Activated T-helper 1 cell treated with anti-CD3 and anti-CD28 coated beads, Interleukin-12 subunit alpha, Interleukin-12 subunit beta, Interleukin-2, Interleukin-4 antibody, amounts not matched to agents 30 ng/mL and 10 ng/mL and 1 ng/mL, durations not matched to agents 14 hours and 24 hours and 36 hours (primary cell): ENCODE data around the gene WDR19. TPM values are rescaled to one million over a fixed set of nuclear protein-coding genes. Genes with fewer than 3 reads are reported as not detected.
"Not testable (repeated sequence)": the region's sequence is repeated elsewhere in the genome, so short reads cannot be mapped to it uniquely, and the experiment has no call there.

Experiments
- DNase-seq: peaks from one replicate; pipeline ENCODE4 v3.0.0; 2021; ENCODE audit warnings: low spot score
- H3K27ac Mint-ChIP-seq: one replicate; pipeline ENCODE4 v1.8.0; 2021; ENCODE audit warnings: mild to moderate bottlenecking, mixed read lengths
- H3K27me3 Mint-ChIP-seq: one replicate; pipeline ENCODE4 v1.8.0; 2022; ENCODE audit warnings: mild to moderate bottlenecking, moderate library complexity, mixed read lengths; ENCODE audit not compliant: insufficient read depth
- H3K36me3 Mint-ChIP-seq: one replicate; pipeline ENCODE4 v1.8.0; 2021; ENCODE audit warnings: low read depth, mixed read lengths
- H3K4me1 Mint-ChIP-seq: one replicate; pipeline ENCODE4 v1.8.0; 2021; ENCODE audit warnings: low read depth, mixed read lengths
- H3K4me3 Mint-ChIP-seq: one replicate; pipeline ENCODE4 v1.8.0; 2021; ENCODE audit warnings: mild to moderate bottlenecking, moderate library complexity, mixed read lengths
- H3K9me3 Mint-ChIP-seq: one replicate; pipeline ENCODE4 v1.8.0; 2021; ENCODE audit warnings: mixed read lengths
- intact Hi-C: fragments of 100-400 bp; cut with micrococcal nuclease; formaldehyde crosslinking; loops from one replicate; pipeline ENCODE4 v1.15.1; 2024
- total RNA-seq: library from RNA; stranded (reverse); gene quantifications from 2 replicates; pipeline ENCODE4 v1.2.3, GENCODE V29; 2022

Gene WDR19
- total RNA-seq: 12.6 and 13.7 TPM in 2 replicates

DNA sequence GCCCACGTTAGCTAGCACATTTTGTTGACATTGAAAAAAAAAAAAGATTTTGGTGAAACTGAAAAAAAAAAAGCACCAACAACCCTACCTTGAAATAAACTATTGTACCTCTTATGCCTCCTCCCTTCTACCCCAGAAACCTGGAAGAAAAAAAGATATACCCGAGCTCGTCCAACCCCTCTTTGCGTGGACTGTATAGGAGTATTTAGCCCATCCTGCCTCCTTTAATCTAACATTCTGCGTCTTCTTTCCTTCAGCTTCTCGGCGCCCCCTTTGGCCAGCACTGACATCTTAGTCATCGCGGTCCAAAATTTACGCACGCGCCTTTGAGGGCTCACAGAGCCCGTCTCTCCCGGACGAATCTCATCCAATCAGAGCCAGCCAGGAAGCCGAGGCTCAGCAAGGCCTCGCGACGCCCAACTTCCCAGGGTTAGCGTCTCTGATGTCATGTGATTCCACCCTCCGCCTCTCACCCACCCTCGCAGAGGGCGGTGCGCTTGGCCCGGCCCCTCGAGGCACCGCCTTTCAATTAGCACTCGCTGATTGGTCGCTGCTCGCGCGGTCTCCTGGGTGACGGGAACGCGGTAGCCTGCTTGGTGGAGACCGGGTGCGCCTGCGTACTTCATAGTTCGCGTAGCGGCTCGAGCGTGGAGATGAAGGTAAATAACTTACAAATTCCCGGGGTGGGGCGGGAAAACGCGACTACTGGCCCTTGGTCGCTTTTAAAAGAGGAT lies at the start of gene WDR19:
Gene WDR19 (plus strand): TSS at position 625 of the 734 bp plus-strand sequence. CDS start 29 bp downstream, at position 654.
- intact Hi-C loops: loop anchor here (1.0 to 5.0 kb wide), 12 partner anchors 138 to 1495 kb away; partner anchors contain the start of genes LIAS, PDS5A, RELL1 and RFC1
- H3K36me3 Mint-ChIP-seq: no peaks in the 10 kb centered on the region
- no peaks in the 10 kb centered on the region for H3K9me3 Mint-ChIP-seq
- no peaks in the 10 kb centered on the region for H3K4me1 Mint-ChIP-seq
- H3K27me3 Mint-ChIP-seq: peaks cover 15% of the 10 kb centered on the region
- no peak within 1 kb of the TSS for H3K4me3 Mint-ChIP-seq
- H3K27ac Mint-ChIP-seq: no peak within 1 kb of the TSS
- DNase-seq: peak; percentile 98

DNA sequence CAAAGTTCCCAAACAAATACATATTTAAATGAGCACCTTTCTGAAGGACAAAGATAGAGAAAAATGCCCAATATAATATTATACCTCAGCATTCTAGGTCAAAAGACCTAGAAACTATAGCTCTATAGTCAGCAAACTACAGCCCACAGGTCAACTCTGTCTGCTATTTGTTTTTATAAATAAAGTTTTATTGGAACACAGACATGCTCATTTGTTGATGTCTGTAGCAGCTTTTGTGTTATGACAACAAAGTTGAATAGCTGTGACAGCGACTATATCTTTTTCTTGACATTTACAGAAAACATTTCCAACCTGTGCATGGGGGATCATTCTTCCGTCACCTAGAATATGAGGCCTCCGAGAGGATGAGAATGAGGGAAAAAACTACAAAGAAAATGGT lies 48.7 kb upstream of the WDR19 start:
- Mint-ChIP-seq H3K27me3 (no peaks in the 10 kb centered on the region), H3K36me3 (peaks cover 26% of the 10 kb centered on the region), H3K27ac (no peak overlapping the region), H3K9me3 (no peaks in the 10 kb centered on the region), H3K4me1 (peaks cover 19% of the 10 kb centered on the region), H3K4me3 (no peak overlapping the region)
- intact Hi-C loops: loop anchor here (2.0 kb wide), 2 partner anchors 103 to 149 kb away; no protein-coding TSS in a partner anchor
- no peak for DNase-seq

DNA sequence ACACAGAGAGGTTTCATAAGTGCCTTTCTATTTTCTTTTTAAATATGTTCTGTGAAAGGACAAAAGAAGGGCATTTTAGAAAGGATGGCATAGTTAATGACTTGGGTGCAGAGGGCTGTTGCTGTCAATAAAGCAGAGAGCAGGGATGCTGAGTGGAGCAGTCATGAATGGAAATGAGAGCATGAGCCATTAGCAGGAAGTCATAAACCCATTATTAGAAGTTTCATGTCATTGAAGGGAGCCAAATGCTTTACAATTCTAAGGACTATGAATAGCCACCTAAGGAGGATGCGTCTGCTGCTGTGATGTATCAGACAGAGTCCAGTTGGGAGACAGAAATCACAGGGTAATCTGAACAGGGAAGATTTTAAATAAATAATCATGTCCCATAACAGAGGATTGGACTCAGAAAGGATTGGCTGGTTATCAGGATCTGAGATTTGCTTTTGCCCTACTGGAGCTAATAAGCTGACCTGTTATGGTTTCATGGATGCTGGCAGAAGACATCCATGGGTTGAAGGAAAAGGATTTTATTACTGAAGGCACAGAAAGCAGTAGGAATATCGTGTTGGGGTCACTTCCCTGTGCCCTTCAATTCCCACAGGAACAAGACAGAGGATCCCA lies 47.5 kb upstream of the WDR19 start:
- DNase-seq: no peak
- peaks cover 23% of the 10 kb centered on the region for H3K36me3 Mint-ChIP-seq
- H3K9me3 Mint-ChIP-seq: no peaks in the 10 kb centered on the region
- H3K27ac Mint-ChIP-seq: no peak overlapping the region
- H3K27me3 Mint-ChIP-seq: no peaks in the 10 kb centered on the region
- H3K4me3 Mint-ChIP-seq: no peak overlapping the region
- H3K4me1 Mint-ChIP-seq: peaks cover 19% of the 10 kb centered on the region
- intact Hi-C loops: loop anchor here (1.0 to 2.0 kb wide), 8 partner anchors 90 to 375 kb away; partner anchors contain the start of genes TLR1 and TLR6

DNA sequence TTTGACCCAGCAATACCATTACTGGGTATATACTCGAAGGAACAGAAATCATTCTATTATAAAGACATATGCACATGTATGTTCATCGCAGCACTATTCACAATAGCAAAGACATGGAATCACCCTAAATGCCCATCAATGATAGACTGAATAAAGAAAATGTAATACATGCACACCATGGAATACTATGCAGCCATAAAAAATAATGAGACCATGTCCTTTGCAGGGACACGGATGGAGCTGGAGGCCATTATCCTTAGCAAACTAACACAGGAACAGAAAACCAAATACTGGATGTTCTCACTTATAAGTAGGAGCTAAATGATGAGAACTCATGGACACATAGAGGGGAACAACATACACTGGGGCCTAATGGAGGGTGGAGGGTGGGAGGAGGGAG lies 44.1 kb upstream of the WDR19 start:
- H3K4me3 Mint-ChIP-seq, H3K27ac Mint-ChIP-seq, H3K9me3 Mint-ChIP-seq, intact Hi-C loops, DNase-seq, H3K27me3 Mint-ChIP-seq: not testable (repeated sequence)
- peaks cover 19% of the 10 kb centered on the region for H3K36me3 Mint-ChIP-seq
- peaks cover 19% of the 10 kb centered on the region for H3K4me1 Mint-ChIP-seq

DNA sequence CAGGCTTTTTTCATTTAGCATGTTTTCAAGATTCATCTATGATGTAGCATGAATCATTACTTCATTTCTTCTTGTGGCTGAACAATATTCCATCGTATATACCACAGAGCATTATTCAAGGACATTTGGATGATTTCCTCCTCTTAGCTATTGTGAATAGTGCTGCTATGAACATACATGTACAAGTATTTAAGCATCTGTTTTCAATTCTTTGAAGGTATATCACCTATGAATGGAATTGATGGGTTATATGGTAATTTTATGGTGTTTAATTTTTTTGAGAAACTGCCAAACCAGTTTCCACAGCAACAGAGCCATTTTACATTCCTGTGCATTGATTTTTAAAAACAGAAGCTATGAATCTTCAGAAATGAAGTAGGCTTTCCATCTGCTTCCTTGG lies 36.1 kb upstream of the WDR19 start:
- H3K27ac Mint-ChIP-seq: no peak overlapping the region
- intact Hi-C loops: no loop called here
- H3K4me3 Mint-ChIP-seq: no peak overlapping the region
- H3K4me1 Mint-ChIP-seq: peaks cover 6% of the 10 kb centered on the region
- H3K36me3 Mint-ChIP-seq: peaks cover 1% of the 10 kb centered on the region
- no peaks in the 10 kb centered on the region for H3K27me3 Mint-ChIP-seq
- H3K9me3 Mint-ChIP-seq: no peaks in the 10 kb centered on the region
- no peak for DNase-seq

DNA sequence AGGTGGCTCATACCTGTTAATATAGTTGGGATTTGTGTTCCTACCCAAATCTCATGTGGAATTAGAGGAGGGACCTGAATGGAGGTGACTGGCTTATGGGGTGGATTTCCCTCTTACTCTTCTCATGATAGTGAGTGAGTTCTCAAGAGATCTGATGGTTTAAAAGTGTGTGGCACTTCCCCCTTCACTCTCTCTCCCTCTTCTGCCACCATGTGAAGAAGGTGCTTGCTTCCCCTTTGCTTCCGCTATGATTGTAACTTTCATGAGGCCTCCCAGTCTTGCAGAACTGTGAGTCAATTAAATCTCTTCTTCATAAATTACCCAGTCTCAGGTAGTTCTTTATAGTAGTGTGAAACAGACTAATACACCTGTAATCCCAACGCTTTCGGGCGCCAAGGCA lies 28.3 kb upstream of the WDR19 start:
- DNase-seq: no peak
- intact Hi-C loops: no loop called here

DNA sequence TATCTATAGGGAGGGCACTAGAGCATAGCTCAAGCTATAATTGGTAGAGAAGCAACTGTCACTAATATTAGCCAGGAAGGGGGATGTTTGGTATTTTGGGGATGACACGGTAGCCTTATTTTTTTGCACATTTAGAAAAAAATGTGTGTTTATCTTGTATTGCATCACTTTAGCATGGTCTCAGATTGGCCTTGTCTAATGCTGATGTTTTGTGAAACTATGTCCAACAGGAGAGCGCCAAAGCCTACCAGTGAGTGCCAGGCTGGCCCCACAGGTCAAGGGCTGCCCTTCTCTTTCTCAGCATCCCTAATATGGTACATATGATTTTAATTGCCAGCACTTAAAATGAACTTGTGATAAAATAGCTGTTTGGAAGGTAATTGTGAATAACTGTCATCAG lies 24.8 kb upstream of the WDR19 start:
- DNase-seq: no peak
- Mint-ChIP-seq H3K4me3 (no peak overlapping the region), H3K27me3 (no peaks in the 10 kb centered on the region), H3K4me1 (no peaks in the 10 kb centered on the region), H3K36me3 (no peaks in the 10 kb centered on the region), H3K27ac (no peak overlapping the region), H3K9me3 (no peaks in the 10 kb centered on the region)
- intact Hi-C loops: no loop called here

More for the DNA sequence above, 28.3 kb upstream of the WDR19 start:
- Mint-ChIP-seq H3K27ac (no peak overlapping the region), H3K36me3 (no peaks in the 10 kb centered on the region), H3K27me3 (no peaks in the 10 kb centered on the region), H3K4me3 (no peak overlapping the region), H3K9me3 (no peaks in the 10 kb centered on the region), H3K4me1 (peaks cover 7% of the 10 kb centered on the region)

DNA sequence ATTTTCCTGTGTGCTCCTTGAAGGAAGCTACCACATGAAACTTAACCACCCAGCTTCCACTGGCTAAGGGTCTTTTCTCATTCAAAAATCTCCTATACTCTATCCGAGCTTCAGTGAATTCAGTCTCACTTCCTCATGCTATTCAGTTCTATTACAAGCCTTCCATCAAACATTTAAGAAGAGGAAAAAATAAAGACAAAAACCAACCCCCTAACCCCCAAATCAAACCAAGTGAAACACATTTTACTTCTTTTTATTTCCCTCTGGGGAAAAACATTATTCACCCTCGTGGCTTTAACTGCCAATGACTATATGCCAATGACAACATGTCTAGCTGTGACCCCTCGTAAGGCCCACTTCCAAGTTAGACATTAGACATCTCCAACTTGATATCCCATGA lies 16.2 kb upstream of the WDR19 start:
- no peak overlapping the region for H3K27ac Mint-ChIP-seq
- no peak for DNase-seq
- intact Hi-C loops: no loop called here
- H3K4me1 Mint-ChIP-seq: no peaks in the 10 kb centered on the region
- no peaks in the 10 kb centered on the region for H3K36me3 Mint-ChIP-seq
- H3K4me3 Mint-ChIP-seq: no peak overlapping the region
- peaks cover 4% of the 10 kb centered on the region for H3K9me3 Mint-ChIP-seq
- H3K27me3 Mint-ChIP-seq: peaks cover 4% of the 10 kb centered on the region

DNA sequence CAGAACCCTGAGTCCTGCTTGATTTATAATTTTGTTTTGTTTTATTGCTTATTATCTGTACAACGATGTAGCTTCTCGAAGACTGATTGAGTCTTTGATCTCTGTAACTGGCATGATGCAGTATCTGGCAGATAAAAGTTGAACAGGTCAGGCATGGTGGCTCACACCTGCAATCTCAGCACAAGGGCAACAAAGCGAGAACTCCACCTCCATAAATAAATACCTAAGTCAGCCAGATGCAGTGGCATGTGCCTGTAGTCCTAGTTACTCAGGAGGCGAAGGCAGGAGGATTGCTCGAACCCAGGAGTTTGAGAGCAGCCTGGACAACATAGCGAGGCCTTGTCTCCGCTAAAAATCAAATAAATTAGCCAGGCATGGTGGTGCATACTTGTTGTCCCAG lies 15.7 kb upstream of the WDR19 start:
- Mint-ChIP-seq H3K36me3 (no peaks in the 10 kb centered on the region), H3K9me3 (peaks cover 4% of the 10 kb centered on the region), H3K4me1 (no peaks in the 10 kb centered on the region), H3K27me3 (peaks cover 7% of the 10 kb centered on the region), H3K27ac (no peak overlapping the region), H3K4me3 (no peak overlapping the region)
- intact Hi-C loops: no loop called here
- no peak for DNase-seq

DNA sequence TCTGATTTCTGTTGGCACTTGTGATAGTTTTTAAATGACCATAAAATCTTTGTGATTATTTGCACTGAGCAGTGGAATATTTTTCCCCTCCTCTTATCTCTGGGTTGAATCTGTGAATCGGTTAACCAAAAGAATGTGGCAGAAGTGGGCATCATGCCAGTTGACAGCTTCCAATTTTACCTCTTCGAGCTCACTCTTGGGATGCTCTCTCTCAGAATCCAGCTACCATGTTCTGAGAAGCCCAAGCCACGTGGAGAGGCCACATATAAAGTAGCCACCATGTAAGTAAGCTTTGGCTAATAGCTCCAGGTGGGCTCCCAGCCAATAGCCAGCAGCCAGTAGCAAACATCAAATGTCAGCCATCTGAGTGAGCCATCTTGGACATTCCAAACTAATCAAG lies 12.9 kb upstream of the WDR19 start:
- Mint-ChIP-seq H3K27ac (no peak overlapping the region), H3K27me3 (peaks cover 24% of the 10 kb centered on the region), H3K9me3 (peaks cover 4% of the 10 kb centered on the region), H3K4me1 (no peaks in the 10 kb centered on the region), H3K36me3 (no peaks in the 10 kb centered on the region), H3K4me3 (no peak overlapping the region)
- DNase-seq: no peak
- intact Hi-C loops: no loop called here

DNA sequence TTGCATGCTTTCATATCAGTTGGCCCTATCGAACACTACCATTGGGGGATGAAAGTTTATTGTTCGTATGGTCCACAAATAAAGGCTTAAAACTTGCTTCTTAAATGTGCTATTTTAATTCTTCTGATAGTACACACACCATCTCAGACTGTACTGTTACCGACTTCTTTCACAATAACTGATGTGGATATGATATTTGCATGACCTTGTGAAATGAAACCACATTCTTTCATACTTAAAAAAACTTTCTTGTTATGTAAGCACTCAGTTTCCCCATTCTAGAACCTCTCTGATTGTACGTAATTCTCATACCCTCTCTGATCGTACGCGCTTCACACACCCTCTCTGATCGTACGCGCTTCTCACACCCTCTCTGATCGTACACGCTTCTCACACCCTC lies 12.0 kb upstream of the WDR19 start:
- no peaks in the 10 kb centered on the region for H3K36me3 Mint-ChIP-seq
- no peak overlapping the region for H3K27ac Mint-ChIP-seq
- no peaks in the 10 kb centered on the region for H3K4me1 Mint-ChIP-seq
- peaks cover 32% of the 10 kb centered on the region for H3K27me3 Mint-ChIP-seq
- H3K4me3 Mint-ChIP-seq: no peak overlapping the region
- intact Hi-C loops: no loop called here
- DNase-seq: no peak
- peaks cover 4% of the 10 kb centered on the region for H3K9me3 Mint-ChIP-seq

DNA sequence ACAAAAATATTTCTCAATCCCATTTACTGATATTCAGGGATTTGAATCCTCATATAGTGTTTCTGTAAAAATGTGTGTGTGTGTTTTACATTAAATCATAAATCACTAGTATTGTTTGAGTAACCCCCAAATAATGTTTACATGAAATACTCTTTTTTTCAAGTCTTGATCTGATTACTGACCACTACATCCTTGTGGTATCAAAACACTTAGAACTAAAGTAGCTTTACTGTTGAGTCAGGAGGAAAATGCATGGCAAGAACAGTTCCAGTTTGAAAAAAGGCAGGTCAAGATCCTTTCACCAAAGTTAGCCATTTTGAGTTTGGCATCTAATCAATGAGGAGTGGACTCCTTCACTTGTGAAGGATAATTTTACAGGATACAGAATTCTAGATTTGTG lies 3.6 kb upstream of the WDR19 start:
- intact Hi-C loops: no loop called here
- Mint-ChIP-seq H3K27me3 (peaks cover 37% of the 10 kb centered on the region), H3K36me3 (no peaks in the 10 kb centered on the region)

DNA sequence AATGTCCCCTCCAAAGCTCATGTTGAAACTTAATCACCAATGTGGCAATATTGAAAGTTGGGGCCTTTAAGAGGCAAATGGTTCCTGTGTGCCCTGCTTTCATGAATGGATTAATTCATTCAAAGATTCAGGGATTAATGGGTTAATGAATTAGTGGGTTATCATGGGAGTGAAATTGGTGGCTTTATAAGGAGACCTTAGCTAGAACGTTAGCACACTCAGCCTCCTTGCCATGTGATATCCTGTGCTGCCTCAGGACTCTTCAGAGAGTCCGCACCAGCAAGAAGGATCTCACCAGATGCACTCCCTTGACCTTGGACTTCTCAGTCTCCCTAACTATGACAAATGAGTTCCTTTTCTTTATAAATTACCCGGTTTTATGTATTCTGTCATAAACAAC lies 2.6 kb upstream of the WDR19 start:
- Mint-ChIP-seq H3K27me3 (peaks cover 32% of the 10 kb centered on the region), H3K4me3 (no peak overlapping the region), H3K36me3 (no peaks in the 10 kb centered on the region), H3K4me1 (no peaks in the 10 kb centered on the region), H3K9me3 (no peaks in the 10 kb centered on the region), H3K27ac (no peak overlapping the region)
- no peak for DNase-seq
- intact Hi-C loops: loop anchor here (5.0 kb wide), 3 partner anchors 322 to 1492 kb away; partner anchors contain the start of genes PDS5A, RELL1 and TLR6

More for the DNA sequence above, 3.6 kb upstream of the WDR19 start:
- no peak for DNase-seq
- H3K9me3 Mint-ChIP-seq: no peaks in the 10 kb centered on the region
- no peaks in the 10 kb centered on the region for H3K4me1 Mint-ChIP-seq
- H3K4me3 Mint-ChIP-seq: no peak overlapping the region
- no peak overlapping the region for H3K27ac Mint-ChIP-seq
